Esophagus muscularis mucosa (tissue), 4 donors: ENCODE measurements around the gene ZBP1. TPM values are rescaled to one million over a fixed set of nuclear protein-coding genes. Genes with fewer than 3 reads are reported as not detected.

Experiments
- DNase-seq: peaks from one replicate; pipeline ENCODE4 v3.0.0-alpha.2; 2017; ENCODE audit errors: extremely low spot score
- H3K27ac ChIP-seq, 4 donors: fragments of 200-600 bp; sonication (generic); replicated peaks in 1 of 4; 1 replicate in 3 of 4; 2 replicates in 1 of 4; pipeline ENCODE4 v1.5.1; 2016 to 2019; ENCODE audit warnings: mild to moderate bottlenecking in 1 of 4
- H3K27me3 ChIP-seq, 4 donors: fragments of 200-600 bp; sonication (generic); one replicate each; pipeline versions ENCODE4 v1.5.1 to v1.6.0; 2016 to 2019
- H3K36me3 ChIP-seq, 4 donors: fragments of 200-600 bp; sonication (generic); one replicate each; pipeline ENCODE4 v1.5.1; 2016 to 2019
- H3K4me1 ChIP-seq, 4 donors: fragments of 200-600 bp; sonication (generic); one replicate each; pipeline ENCODE4 v1.5.1; 2016 to 2019
- H3K4me3 ChIP-seq, 4 donors: fragments of 200-600 bp; sonication (generic); 1 replicate in 2 of 4; 2 replicates in 2 of 4; pipeline ENCODE4 v1.5.1; 2016 to 2019; ENCODE audit warnings: mild to moderate bottlenecking in 4 of 4, moderate library complexity in 1 of 4
- H3K9me3 ChIP-seq, 4 donors: fragments of 200-600 bp; sonication (generic); 1 replicate in 3 of 4; 2 replicates in 1 of 4; pipeline ENCODE4 v1.5.1; 2016 to 2019
- EP300 ChIP-seq: sonication (generic); formaldehyde crosslinking; IDR thresholded peaks from one replicate; pipeline ENCODE4 v1.6.1; 2017; ENCODE audit warnings: antibody characterized with exemption
- POLR2A ChIP-seq: fragments of 450-650 bp; IDR thresholded peaks from one replicate; pipeline ENCODE4 v1.6.1; 2017; ENCODE audit warnings: antibody characterized with exemption, moderate library complexity, mild to moderate bottlenecking, low read depth
- POLR2AphosphoS5 ChIP-seq, 2 donors: sonication (generic); formaldehyde crosslinking; IDR thresholded peaks; one replicate each; pipeline ENCODE4 v1.6.1; 2017; ENCODE audit warnings: antibody characterized with exemption in 2 of 2
- WGBS: methylation state at CpG from one replicate; pipeline ENCODE4 v1.1.5; 2018; 5-methylcytosine and 5-hydroxymethylcytosine counted together
- intact Hi-C: fragments of 100-400 bp; cut with DNase I; formaldehyde crosslinking; loops from one replicate; pipeline ENCODE4 v1.15.1; 2023
- total RNA-seq, 4 donors: library from RNA; depleted of rRNA; stranded (reverse); fragments of >200 nt; gene quantifications; one replicate each; pipeline versions ENCODE4 v1.1.0 to v1.2.1, GENCODE V29; 2016
- TF ChIP-seq, protein P1 (sequence below), 3 experiments: fragments of 200-600 bp in 2 of 3; fragments of 450-650 bp in 1 of 3; sonication (generic) in 2 of 3; IDR thresholded peaks; one replicate each; pipeline ENCODE4 v1.5.1; 2017 to 2019; ENCODE audit warnings: antibody characterized with exemption in 3 of 3, mild to moderate bottlenecking in 2 of 3, moderate library complexity in 1 of 3

The ZBP1 gene
- total RNA-seq, 4 donors from 2014 or later: 0.33 to 0.75 TPM; not detected in 2

DNA sequence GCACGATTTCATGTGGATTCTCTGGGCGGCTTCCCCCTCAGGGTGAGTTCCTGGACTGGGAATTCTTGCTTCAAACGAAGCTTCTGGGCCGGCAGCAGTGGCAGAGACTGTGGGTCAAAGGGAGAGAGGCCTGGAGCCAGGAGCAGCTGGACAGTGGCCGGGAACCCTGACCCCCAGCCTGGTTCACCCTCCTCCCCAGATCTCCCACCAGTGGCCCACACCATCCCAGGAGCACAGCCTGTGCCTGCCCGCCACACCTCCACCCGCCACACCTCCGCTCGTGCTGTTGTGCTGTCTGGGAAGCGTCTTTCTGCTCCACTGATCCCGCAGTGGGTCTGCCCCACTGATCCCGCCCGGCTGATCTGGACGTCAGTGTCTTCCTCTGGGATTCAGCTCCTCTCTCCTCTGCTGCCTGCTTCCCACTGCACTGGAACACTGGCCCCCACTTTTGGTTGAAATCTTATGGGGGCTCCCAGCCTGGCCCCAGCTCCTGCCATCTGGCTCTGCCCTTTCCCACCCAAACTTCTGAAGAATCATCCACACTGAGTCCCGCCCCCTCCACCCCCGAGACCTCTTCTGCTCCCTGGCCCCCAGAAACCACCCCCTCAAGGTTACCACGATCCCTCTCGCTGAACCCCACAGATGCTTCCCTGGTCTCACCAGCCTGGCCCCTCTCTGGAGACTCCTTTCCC lies 9.8 kb downstream of the ZBP1 start:
- no peak for TF ChIP-seq POLR2AphosphoS5 (IDR thresholded peaks at IDR 0.05)
- no peak for TF ChIP-seq EP300
- TF ChIP-seq, protein P1, sequence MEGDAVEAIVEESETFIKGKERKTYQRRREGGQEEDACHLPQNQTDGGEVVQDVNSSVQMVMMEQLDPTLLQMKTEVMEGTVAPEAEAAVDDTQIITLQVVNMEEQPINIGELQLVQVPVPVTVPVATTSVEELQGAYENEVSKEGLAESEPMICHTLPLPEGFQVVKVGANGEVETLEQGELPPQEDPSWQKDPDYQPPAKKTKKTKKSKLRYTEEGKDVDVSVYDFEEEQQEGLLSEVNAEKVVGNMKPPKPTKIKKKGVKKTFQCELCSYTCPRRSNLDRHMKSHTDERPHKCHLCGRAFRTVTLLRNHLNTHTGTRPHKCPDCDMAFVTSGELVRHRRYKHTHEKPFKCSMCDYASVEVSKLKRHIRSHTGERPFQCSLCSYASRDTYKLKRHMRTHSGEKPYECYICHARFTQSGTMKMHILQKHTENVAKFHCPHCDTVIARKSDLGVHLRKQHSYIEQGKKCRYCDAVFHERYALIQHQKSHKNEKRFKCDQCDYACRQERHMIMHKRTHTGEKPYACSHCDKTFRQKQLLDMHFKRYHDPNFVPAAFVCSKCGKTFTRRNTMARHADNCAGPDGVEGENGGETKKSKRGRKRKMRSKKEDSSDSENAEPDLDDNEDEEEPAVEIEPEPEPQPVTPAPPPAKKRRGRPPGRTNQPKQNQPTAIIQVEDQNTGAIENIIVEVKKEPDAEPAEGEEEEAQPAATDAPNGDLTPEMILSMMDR (IDR thresholded peaks at IDR 0.05): no peak
- no peak for TF ChIP-seq POLR2A
- Histone ChIP-seq H3K27me3 (peaks cover 0 to 43% (median 0%) of the 10 kb centered on the region in 4 donors), H3K4me1 (no peaks in the 10 kb centered on the region), H3K4me3 (no peak overlapping the region), H3K9me3 (no peaks in the 10 kb centered on the region), H3K36me3 (no peaks in the 10 kb centered on the region), H3K27ac (no peak overlapping the region)
- intact Hi-C loops: no loop called here
- DNase-seq: no peak
- WGBS: 86% methylated on average over 18 of the region's 18 CpGs

DNA sequence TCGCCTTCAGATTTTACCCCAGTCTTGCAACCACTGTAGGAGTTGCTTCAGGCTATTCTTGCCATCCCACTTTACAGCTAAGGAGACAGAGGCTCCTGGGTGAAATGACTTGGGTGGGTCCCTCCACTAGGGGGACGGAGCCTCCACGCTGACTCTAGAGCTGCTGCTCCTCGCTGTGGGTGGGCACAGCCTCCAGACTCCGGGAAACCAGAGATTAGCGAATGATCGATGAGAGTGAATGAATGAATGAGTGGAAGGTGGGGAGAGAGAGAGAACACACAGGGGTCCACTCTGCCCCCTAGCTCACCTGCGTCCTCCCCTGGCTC lies 10.4 kb downstream of the ZBP1 start:
- peaks cover 0 to 40% (median 0%) of the 10 kb centered on the region in 4 donors for H3K27me3 ChIP-seq
- 90% methylated on average over 8 of the region's 8 CpGs for WGBS

DNA sequence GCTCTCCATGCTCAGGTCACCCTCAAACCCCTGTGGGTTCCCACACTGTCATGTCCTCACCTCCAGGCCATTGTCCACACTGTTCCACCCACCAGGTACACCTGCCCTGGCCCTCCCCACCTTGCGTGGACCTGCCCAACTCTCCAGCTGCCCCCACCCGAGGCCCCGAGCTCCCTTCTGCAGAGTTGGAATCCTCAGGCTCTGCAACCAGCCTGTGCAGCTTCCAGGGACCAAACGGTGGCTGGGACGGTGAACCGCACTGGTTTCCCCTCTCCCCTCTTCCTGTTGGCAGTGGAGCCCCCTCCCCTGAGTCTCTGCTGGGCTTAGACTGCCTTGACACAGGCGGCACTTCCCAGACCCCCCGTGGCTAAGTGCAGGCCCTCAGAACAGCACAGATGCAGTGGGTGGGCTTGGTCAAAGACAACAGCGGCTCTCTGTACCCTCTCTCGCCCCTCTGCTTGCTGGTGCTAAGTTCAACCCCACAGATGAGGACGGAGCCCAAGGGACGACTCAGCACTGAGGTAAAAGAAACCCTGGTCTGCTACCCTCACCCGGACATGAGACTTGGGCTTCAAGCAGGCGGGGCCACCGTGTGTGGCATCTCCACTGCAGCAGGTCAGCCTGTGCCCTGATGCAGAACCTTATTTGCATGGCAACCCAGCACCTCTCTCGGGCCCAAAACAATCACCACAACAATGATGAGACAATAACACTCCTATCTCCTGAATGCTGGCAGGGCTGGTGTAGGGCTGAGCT lies 11.0 kb downstream of the ZBP1 start:
- 87% methylated on average over 11 of the region's 16 CpGs for WGBS
- intact Hi-C loops: no loop called here
- no peak for DNase-seq

More for the DNA sequence above, 10.4 kb downstream of the ZBP1 start:
- H3K27ac ChIP-seq: no peak overlapping the region
- H3K4me3 ChIP-seq: no peak overlapping the region
- no peaks in the 10 kb centered on the region for H3K4me1 ChIP-seq
- no peaks in the 10 kb centered on the region for H3K36me3 ChIP-seq
- DNase-seq: no peak
- intact Hi-C loops: no loop called here
- TF ChIP-seq, protein P1 (IDR thresholded peaks at IDR 0.05): no peak
- TF ChIP-seq EP300: no peak
- no peak for TF ChIP-seq POLR2AphosphoS5 (IDR thresholded peaks at IDR 0.05)
- TF ChIP-seq POLR2A: no peak
- no peaks in the 10 kb centered on the region for H3K9me3 ChIP-seq

DNA sequence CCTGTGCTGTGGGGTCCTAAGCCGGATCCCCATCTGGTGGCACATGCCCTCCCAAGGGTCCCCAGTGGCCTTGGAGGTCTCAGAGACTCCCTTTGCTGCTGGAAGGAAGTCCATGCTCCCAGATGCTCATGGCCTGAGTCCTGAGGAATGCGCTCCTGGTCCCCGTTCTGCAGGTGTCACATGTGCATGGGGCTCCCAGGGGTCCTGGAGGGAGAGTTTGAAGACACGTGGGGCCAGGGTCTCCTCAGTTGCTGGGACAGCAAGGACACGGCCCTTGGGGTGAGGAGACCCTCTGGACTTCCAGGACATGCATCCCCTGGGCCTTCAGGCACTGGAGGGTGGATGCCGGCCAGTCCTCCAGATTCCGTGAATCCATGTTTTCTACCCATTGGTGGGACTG lies 11.7 kb downstream of the ZBP1 start:
- Histone ChIP-seq H3K36me3 (no peaks in the 10 kb centered on the region), H3K27me3 (peaks cover 0 to 38% (median 0%) of the 10 kb centered on the region in 4 donors), H3K9me3 (no peaks in the 10 kb centered on the region), H3K27ac (no peak overlapping the region), H3K4me1 (no peaks in the 10 kb centered on the region), H3K4me3 (no peak overlapping the region)
- TF ChIP-seq, protein P1 (IDR thresholded peaks at IDR 0.05): no peak
- TF ChIP-seq POLR2A (no peak), POLR2AphosphoS5 (IDR thresholded peaks at IDR 0.05) (no peak), EP300 (no peak)
- 85% methylated on average over 4 of the region's 7 CpGs for WGBS
- intact Hi-C loops: no loop called here
- DNase-seq: no peak

More for the DNA sequence above, 11.0 kb downstream of the ZBP1 start:
- Histone ChIP-seq H3K27ac (no peak overlapping the region), H3K4me3 (no peak overlapping the region), H3K4me1 (no peaks in the 10 kb centered on the region), H3K9me3 (no peaks in the 10 kb centered on the region), H3K27me3 (peaks cover 0 to 38% (median 0%) of the 10 kb centered on the region in 4 donors), H3K36me3 (no peaks in the 10 kb centered on the region)
- no peak for TF ChIP-seq POLR2A
- no peak for TF ChIP-seq POLR2AphosphoS5 (IDR thresholded peaks at IDR 0.05)
- no peak for TF ChIP-seq EP300
- TF ChIP-seq, protein P1 (IDR thresholded peaks at IDR 0.05): no peak
